ENCODE measurements around the gene BPIFB2. TPM values are rescaled to one million over a fixed set of nuclear protein-coding genes. Genes with fewer than 3 reads are reported as not detected.

Gene BPIFB2
- total RNA-seq, 1 experiment from 2014 or later, result not detected

GRCh38 chr20:32995802-32996201 lies 11.7 kb upstream of the BPIFB2 start:
- ChIA-PET CTCF (interaction anchor here (1.4 kb wide), 1 partner anchor 100 kb away, joined by 4 read pairs; no protein-coding TSS in a partner anchor), POLR2A (no interaction called here)
- ATAC-seq (no peak), DNase-seq (ENCODE audit: low read depth, low spot score) (no peak)
- no TSS peak for BruUV-seq (replicated peaks)
- peak; percentile 30; the same call in 1 of the 2 replicates for TF ChIP-seq CTCF (IDR thresholded peaks at IDR 0.05)
- TF ChIP-seq SIN3A (IDR thresholded peaks at IDR 0.05; ENCODE audit: borderline replicate concordance, insufficient read depth, low read depth, low read length), result no peak
- no peak for TF ChIP-seq TCF7L2 (IDR thresholded peaks at IDR 0.05; ENCODE audit: low read depth, low read length)
- no peaks in the 10 kb centered on the region for H3K36me3 ChIP-seq (ENCODE audit: control insufficient read depth, insufficient read depth, low read length)
- no peak overlapping the region for H3K27ac ChIP-seq (ENCODE audit: low read length)
- intact Hi-C loops (cut with micrococcal nuclease; ENCODE audit: unreplicated experiment) (no loop called here), in situ Hi-C loops (cut with HindIII; ENCODE audit: low pct_unique_long_range_greater_than_20kb, low sequenced_read_pairs) (no loop called here)
- peaks cover 4% of the 10 kb centered on the region; the same call in 1 of the 2 replicates for H3K9me3 ChIP-seq (ENCODE audit: control insufficient read depth, insufficient read depth, low read depth, low read length)
- H3K4me1 ChIP-seq (ENCODE audit: control insufficient read depth, insufficient read depth, low read length), result no peaks in the 10 kb centered on the region
- no peak overlapping the region for H3K4me3 ChIP-seq (ENCODE audit: low read depth in 2 of 2, low read length in 2 of 2)
- peaks cover 3% of the 10 kb centered on the region; the same call in 1 of the 2 replicates for H3K27me3 ChIP-seq (ENCODE audit: control insufficient read depth, insufficient read depth, low read length)

GRCh38 chr20:32997431-32997830 lies 10.1 kb upstream of the BPIFB2 start:
- no peak for TF ChIP-seq TCF7L2 (IDR thresholded peaks at IDR 0.05; ENCODE audit: low read depth, low read length)
- no peak for TF ChIP-seq CTCF (IDR thresholded peaks at IDR 0.05)
- TF ChIP-seq SIN3A (IDR thresholded peaks at IDR 0.05; ENCODE audit: borderline replicate concordance, insufficient read depth, low read depth, low read length), result no peak
- no peak for TF ChIP-seq POLR2AphosphoS5 (IDR thresholded peaks at IDR 0.05; ENCODE audit: low read depth, low read length)
- no peak for TF ChIP-seq REST (IDR thresholded peaks at IDR 0.05; ENCODE audit: insufficient read depth in 1 of 2, low read depth in 2 of 2, low read length in 1 of 2)
- DNase-seq (ENCODE audit: low read depth, low spot score) (no peak), ATAC-seq (no peak)
- Histone ChIP-seq H3K27ac (ENCODE audit: low read length) (no peak overlapping the region), H3K36me3 (ENCODE audit: control insufficient read depth, insufficient read depth, low read length) (no peaks in the 10 kb centered on the region), H3K4me3 (ENCODE audit: low read depth in 2 of 2, low read length in 2 of 2) (no peak overlapping the region), H3K9me3 (ENCODE audit: control insufficient read depth, insufficient read depth, low read depth, low read length) (peaks cover 4% of the 10 kb centered on the region; the same call in 1 of the 2 replicates), H3K27me3 (ENCODE audit: control insufficient read depth, insufficient read depth, low read length) (peaks cover 3% of the 10 kb centered on the region; the same call in 1 of the 2 replicates), H3K4me1 (ENCODE audit: control insufficient read depth, insufficient read depth, low read length) (no peaks in the 10 kb centered on the region)
- ChIA-PET CTCF (no interaction called here), POLR2A (no interaction called here)
- BruUV-seq (replicated peaks), result no TSS peak
- in situ Hi-C loops (cut with HindIII; ENCODE audit: low pct_unique_long_range_greater_than_20kb, low sequenced_read_pairs), result no loop called here
- intact Hi-C loops (cut with micrococcal nuclease; ENCODE audit: unreplicated experiment), result no loop called here

Data from Panc1 (cell line).